Spleen (tissue), 11 donors: Measurements from ENCODE around the gene EPS8L3. TPM values are rescaled to one million over a fixed set of nuclear protein-coding genes. Genes with fewer than 3 reads are reported as not detected.

ENCODE experiments used
- DNase-seq: peaks from one replicate; pipeline ENCODE4 v3.0.0-alpha.2; 2020
- H3K27ac ChIP-seq, 8 donors: fragments of 200-600 bp; sonication (generic) in 7 of 8; 1 replicate in 4 of 8; 2 replicates in 4 of 8; pipeline versions ENCODE4 v1.5.0 to v1.8.0; 2016 to 2021; ENCODE audit warnings: inconsistent platforms in 4 of 8, mild to moderate bottlenecking in 4 of 8, moderate library complexity in 1 of 8
- H3K27me3 ChIP-seq, 7 donors: fragments of 200-600 bp; sonication (generic) in 6 of 7; replicated peaks in 1 of 7; 1 replicate in 4 of 7; 2 replicates in 3 of 7; pipeline versions ENCODE4 v1.5.0 to v1.8.0; 2016 to 2021; ENCODE audit warnings: inconsistent platforms in 3 of 7, mild to moderate bottlenecking in 1 of 7
- H3K36me3 ChIP-seq, 6 donors: fragments of 200-600 bp; sonication (generic) in 5 of 6; 1 replicate in 4 of 6; 2 replicates in 2 of 6; pipeline versions ENCODE4 v1.5.0 to v1.8.0; 2016 to 2021; ENCODE audit warnings: inconsistent platforms in 2 of 6
- H3K4me1 ChIP-seq, 6 donors: fragments of 200-600 bp; sonication (generic) in 5 of 6; 1 replicate in 3 of 6; 2 replicates in 3 of 6; pipeline versions ENCODE4 v1.5.0 to v1.8.0; 2016 to 2021; ENCODE audit warnings: inconsistent platforms in 3 of 6
- H3K4me3 ChIP-seq, 8 donors: fragments of 200-600 bp; sonication (generic) in 7 of 8; 1 replicate in 4 of 8; 2 replicates in 4 of 8; pipeline versions ENCODE4 v1.5.0 to v1.8.0; 2016 to 2021; ENCODE audit warnings: inconsistent platforms in 4 of 8, mild to moderate bottlenecking in 4 of 8, moderate library complexity in 2 of 8
- H3K9me3 ChIP-seq, 8 donors: fragments of 200-600 bp; sonication (generic) in 7 of 8; 1 replicate in 4 of 8; 2 replicates in 4 of 8; pipeline versions ENCODE4 v1.5.0 to v1.8.0; 2016 to 2021; ENCODE audit warnings: inconsistent platforms in 4 of 8
- POLR2A ChIP-seq, 3 donors: fragments of 450-650 bp; IDR thresholded peaks; one replicate each; pipeline ENCODE4 v1.5.1; 2017; ENCODE audit warnings: antibody characterized with exemption in 3 of 3, mild to moderate bottlenecking in 1 of 3
- POLR2AphosphoS5 ChIP-seq, 3 donors: sonication (generic); formaldehyde crosslinking; IDR thresholded peaks; one replicate each; pipeline ENCODE4 v1.5.1; 2017; ENCODE audit warnings: antibody characterized with exemption in 3 of 3
- WGBS, 5 donors: extraction: QIAGEN DNeasy Blood & Tissue Kit in 3 of 5; methylation state at CpG; one replicate each; pipeline versions ENCODE4 v1.1.5 to v1.1.7; 2013 to 2018; 5-methylcytosine and 5-hydroxymethylcytosine counted together
- intact Hi-C: fragments of 100-400 bp; cut with DNase I; formaldehyde crosslinking; loops from one replicate; pipeline ENCODE4 v1.15.0; 2023; ENCODE audit warnings: low total_unique reads
- polyA plus RNA-seq, 3 donors: library from polyadenylated mRNA; stranded (reverse); fragments of 200-250 nt; gene quantifications; one replicate each; pipeline ENCODE4 v1.2.1, GENCODE V29; 2013
- total RNA-seq, 7 donors: library from RNA; depleted of rRNA in 3 of 7; stranded (reverse); fragments of >200 nt in 3 of 7; fragmentation: NEBNext Ultra II Directional in 4 of 7; extraction: Animal tissue kit (Norgen Biotek cat#: 25700) in 4 of 7; gene quantifications; one replicate each; pipeline versions ENCODE4 v1.1.0 to v1.2.1, GENCODE V29; 2016 to 2021
- TF ChIP-seq, protein P1 (sequence below), 11 experiments: fragments of 200-600 bp in 7 of 11; fragments of 450-650 bp in 4 of 11; sonication (generic) in 4 of 11; IDR thresholded peaks in 8 of 11; conservative IDR thresholded peaks in 3 of 11; 1 replicate in 7 of 11; 2 replicates in 4 of 11; pipeline versions ENCODE4 v1.4.0 to v1.8.0; 2016 to 2021; ENCODE audit warnings: antibody characterized with exemption in 11 of 11, inconsistent platforms in 4 of 11, mild to moderate bottlenecking in 1 of 11
- donor health status: healthy with polysubstance abuse.
- donor health status: DM: no; HTN: no; CAD: no; lungs with moderate emphysema.
- donor health status: DM: no; HTN: no; CAD: no.
- donor health status: Bipolar disorder and iron deficiency.
- donor health status: healthy.
- donor health status: DM: no; HTN: no; CAD: no.
- donor health status: DM: yes; HTN: yes; CAD: no.

EPS8L3 gene
- total and polyA plus RNA-seq, 10 donors, result 1.2 TPM; not detected in 9

DNA sequence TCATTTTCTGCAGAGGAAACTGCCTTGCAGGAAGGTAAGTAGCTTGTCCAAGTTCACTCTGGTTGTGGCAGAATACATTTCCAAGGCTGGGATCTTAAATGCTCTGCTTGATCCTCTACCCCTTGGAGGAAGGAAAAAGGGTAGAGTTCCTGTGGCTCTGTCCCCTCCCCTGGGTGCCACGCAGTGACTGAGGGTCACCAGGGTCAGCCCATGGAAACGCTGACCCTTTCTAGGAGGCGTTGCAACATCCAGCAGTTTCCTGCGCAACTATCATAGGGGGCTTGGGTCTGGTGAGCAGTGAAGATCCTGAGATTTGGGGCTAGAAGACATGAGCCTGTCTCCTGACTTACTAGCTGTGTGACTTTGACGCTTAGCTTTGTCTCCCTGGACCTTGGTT, 29.4 kb upstream of the EPS8L3 start:
- Histone ChIP-seq H3K4me3 (no peak overlapping the region), H3K27ac (peak overlapping the region in 7 of 8 donors; percentile 21 to 87 (median 77)), H3K4me1 (peaks cover 41 to 89% (median 77%) of the 10 kb centered on the region in 6 donors), H3K9me3 (no peaks in the 10 kb centered on the region), H3K27me3 (peaks cover 0 to 6% (median 0%) of the 10 kb centered on the region in 7 donors), H3K36me3 (no peaks in the 10 kb centered on the region)
- TF ChIP-seq POLR2A (IDR thresholded peaks at IDR 0.05), result no peak
- TF ChIP-seq, protein P1, sequence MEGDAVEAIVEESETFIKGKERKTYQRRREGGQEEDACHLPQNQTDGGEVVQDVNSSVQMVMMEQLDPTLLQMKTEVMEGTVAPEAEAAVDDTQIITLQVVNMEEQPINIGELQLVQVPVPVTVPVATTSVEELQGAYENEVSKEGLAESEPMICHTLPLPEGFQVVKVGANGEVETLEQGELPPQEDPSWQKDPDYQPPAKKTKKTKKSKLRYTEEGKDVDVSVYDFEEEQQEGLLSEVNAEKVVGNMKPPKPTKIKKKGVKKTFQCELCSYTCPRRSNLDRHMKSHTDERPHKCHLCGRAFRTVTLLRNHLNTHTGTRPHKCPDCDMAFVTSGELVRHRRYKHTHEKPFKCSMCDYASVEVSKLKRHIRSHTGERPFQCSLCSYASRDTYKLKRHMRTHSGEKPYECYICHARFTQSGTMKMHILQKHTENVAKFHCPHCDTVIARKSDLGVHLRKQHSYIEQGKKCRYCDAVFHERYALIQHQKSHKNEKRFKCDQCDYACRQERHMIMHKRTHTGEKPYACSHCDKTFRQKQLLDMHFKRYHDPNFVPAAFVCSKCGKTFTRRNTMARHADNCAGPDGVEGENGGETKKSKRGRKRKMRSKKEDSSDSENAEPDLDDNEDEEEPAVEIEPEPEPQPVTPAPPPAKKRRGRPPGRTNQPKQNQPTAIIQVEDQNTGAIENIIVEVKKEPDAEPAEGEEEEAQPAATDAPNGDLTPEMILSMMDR (IDR thresholded peaks at IDR 0.05 in 8 of 11, conservative IDR thresholded peaks at IDR 0.05 in 3 of 11), result no peak
- no peak for TF ChIP-seq POLR2AphosphoS5 (IDR thresholded peaks at IDR 0.05)
- DNase-seq, result no peak
- intact Hi-C loops, result loop anchor here (10.0 kb wide), 1 partner anchor 112 kb away; no protein-coding TSS in a partner anchor
- 20 to 45% (median 33%) methylated on average over 4 to 5 of the region's 5 CpGs for WGBS, 5 donors

DNA sequence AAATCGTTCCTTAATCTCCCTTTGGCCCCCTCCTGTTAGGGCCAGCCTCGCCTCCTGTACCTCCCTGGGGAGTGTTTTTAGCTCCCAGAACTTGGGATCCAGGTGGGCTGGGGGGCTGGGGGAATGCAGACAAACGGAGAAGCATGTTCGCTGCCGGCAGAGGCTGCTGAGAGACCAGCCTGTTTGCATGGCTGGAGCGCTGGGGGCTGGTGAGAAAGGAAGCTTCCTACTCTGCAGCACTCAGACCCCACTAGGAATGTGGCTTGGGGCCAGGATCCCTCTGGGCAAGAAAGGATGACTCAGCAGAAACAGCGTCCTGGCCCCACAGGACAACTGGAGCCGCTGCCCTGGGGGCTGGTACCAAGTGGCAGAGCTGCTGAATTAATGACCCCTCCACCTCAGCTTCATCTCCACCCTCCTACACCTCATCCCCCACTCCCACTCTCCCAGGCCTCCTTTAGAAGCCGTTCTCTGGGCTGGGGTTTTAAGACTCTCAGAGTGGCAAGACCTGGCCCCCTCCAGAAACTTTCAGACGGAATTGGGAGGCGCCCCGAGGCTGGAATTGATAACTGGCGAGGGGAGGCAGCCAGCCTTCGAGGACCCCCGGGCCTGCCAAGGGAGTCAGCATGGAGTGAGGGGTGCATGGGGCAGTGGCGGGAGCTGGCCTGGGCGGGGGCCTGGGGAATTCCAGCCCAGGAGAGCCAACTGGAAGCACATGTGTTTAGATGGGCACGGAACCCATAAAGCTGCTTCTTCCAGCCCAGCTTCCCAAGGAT, 28.5 kb upstream of the EPS8L3 start:
- intact Hi-C loops, result loop anchor here (10.0 kb wide), 1 partner anchor 113 kb away; no protein-coding TSS in a partner anchor
- Histone ChIP-seq H3K27me3 (peaks cover 0 to 6% (median 0%) of the 10 kb centered on the region in 7 donors), H3K36me3 (no peaks in the 10 kb centered on the region), H3K4me1 (peaks cover 41 to 89% (median 73%) of the 10 kb centered on the region in 6 donors), H3K27ac (peak overlapping the region in 7 of 8 donors; percentile 21 to 87 (median 77)), H3K4me3 (no peak overlapping the region), H3K9me3 (no peaks in the 10 kb centered on the region)
- 44 to 60% (median 51%) methylated on average over 17 to 18 of the region's 18 CpGs for WGBS, 5 donors
- no peak for DNase-seq
- TF ChIP-seq, protein P1 (IDR thresholded peaks at IDR 0.05 in 8 of 11, conservative IDR thresholded peaks at IDR 0.05 in 3 of 11), result peak in 4 of 11 experiments; percentile 11 to 28 (median 20)
- no peak for TF ChIP-seq POLR2A (IDR thresholded peaks at IDR 0.05)
- TF ChIP-seq POLR2AphosphoS5 (IDR thresholded peaks at IDR 0.05), result peak in 2 of 3 donors; percentile 60 to 64

DNA sequence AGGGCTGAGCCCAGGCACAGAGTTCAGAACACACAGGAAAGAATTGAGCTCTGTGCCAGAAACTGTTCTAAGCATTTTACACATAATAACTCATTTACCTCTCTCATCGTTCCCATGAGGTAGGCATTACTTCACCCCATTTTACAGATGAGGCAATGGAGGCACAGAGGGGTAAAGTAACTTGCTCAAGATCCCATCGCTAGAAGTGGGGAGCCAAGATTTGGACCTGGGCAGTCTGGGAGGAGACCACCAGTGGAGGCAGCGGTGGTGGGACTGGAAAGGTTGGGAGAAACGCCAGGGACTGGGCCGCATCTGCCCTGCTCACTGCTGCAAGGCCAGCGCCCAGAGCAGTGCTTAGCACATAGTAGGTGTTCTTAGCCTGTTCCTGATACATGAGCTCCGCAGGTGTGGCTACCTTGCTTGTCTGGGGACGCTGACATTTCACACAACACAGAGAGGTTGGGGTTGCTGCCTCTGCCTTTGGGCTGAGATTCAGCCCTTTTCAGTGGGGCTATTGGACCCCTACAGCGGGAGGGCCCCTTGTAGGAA, 27.8 kb upstream of the EPS8L3 start:
- TF ChIP-seq POLR2AphosphoS5 (IDR thresholded peaks at IDR 0.05) (no peak), POLR2A (IDR thresholded peaks at IDR 0.05) (no peak)
- TF ChIP-seq, protein P1 (IDR thresholded peaks at IDR 0.05 in 8 of 11, conservative IDR thresholded peaks at IDR 0.05 in 3 of 11), result no peak
- 69 to 83% (median 76%) methylated on average over 9 of the region's 9 CpGs for WGBS, 5 donors
- H3K4me3 ChIP-seq, result no peak overlapping the region
- intact Hi-C loops, result loop anchor here (10.0 kb wide), 1 partner anchor 113 kb away; no protein-coding TSS in a partner anchor
- peaks cover 0 to 6% (median 0%) of the 10 kb centered on the region in 7 donors for H3K27me3 ChIP-seq
- H3K4me1 ChIP-seq, result peaks cover 41 to 89% (median 70%) of the 10 kb centered on the region in 6 donors
- H3K27ac ChIP-seq, result peak overlapping the region in 7 of 8 donors; percentile 55 to 87 (median 77)
- no peak for DNase-seq
- H3K36me3 ChIP-seq, result no peaks in the 10 kb centered on the region
- H3K9me3 ChIP-seq, result no peaks in the 10 kb centered on the region
